HepG2 (cell line): ENCODE data around the gene NEU4. TPM values are rescaled to one million over a fixed set of nuclear protein-coding genes. Genes with fewer than 3 reads are reported as not detected.

ENCODE experiments used
- ERF ChIP-seq: IDR thresholded peaks from 2 replicates; pipeline ENCODE4 v1.6.1; 2018; ENCODE audit warnings: missing biosample characterization, missing genetic modification reagents
- GABPB1 ChIP-seq: IDR thresholded peaks from 2 replicates; pipeline ENCODE4 v1.6.1; 2016; ENCODE audit warnings: mild to moderate bottlenecking, missing genetic modification reagents, moderate library complexity, missing compliant biosample characterization
- GFI1 ChIP-seq: sonication (generic); formaldehyde crosslinking; IDR thresholded peaks from 2 replicates; pipeline ENCODE4 v1.5.0; 2020; ENCODE audit warnings: missing genetic modification reagents, mild to moderate bottlenecking, borderline replicate concordance
- HNF4A ChIP-seq: sonication (generic); formaldehyde crosslinking; IDR thresholded peaks from 2 replicates; pipeline ENCODE4 v1.4.0; 2020; ENCODE audit warnings: missing genetic modification reagents
- HOXD1 ChIP-seq: sonication (generic); formaldehyde crosslinking; IDR thresholded peaks from 2 replicates; pipeline ENCODE4 v1.5.0; 2020; ENCODE audit warnings: missing genetic modification reagents
- IRF1 ChIP-seq: sonication (generic); formaldehyde crosslinking; IDR thresholded peaks from 2 replicates; pipeline ENCODE4 v1.4.0; 2020; ENCODE audit warnings: low read depth, mild to moderate bottlenecking, missing genetic modification reagents
- KDM3A ChIP-seq: IDR thresholded peaks from 2 replicates; pipeline ENCODE4 v1.6.1; 2018; ENCODE audit warnings: low read depth, missing compliant biosample characterization
- KLF13 ChIP-seq: sonication (generic); formaldehyde crosslinking; IDR thresholded peaks from 2 replicates; pipeline ENCODE4 v1.4.0; 2020; ENCODE audit warnings: mild to moderate bottlenecking, missing genetic modification reagents
- NR2F6 ChIP-seq, 2 experiments: IDR thresholded peaks; 2 replicates each; pipeline ENCODE4 v1.6.1; 2016; ENCODE audit warnings: antibody characterized with exemption in 1 of 2, mild to moderate bottlenecking in 1 of 2
- RBFOX2 ChIP-seq: fragments of 200-400 bp; formaldehyde crosslinking; IDR thresholded peaks from 2 replicates; pipeline ENCODE4 v1.6.1; 2017; ENCODE audit warnings: low read depth, mild to moderate bottlenecking, low read length
- SAP130 ChIP-seq: IDR thresholded peaks from 2 replicates; pipeline ENCODE4 v1.6.1; 2016; ENCODE audit warnings: low read depth
- SP5 ChIP-seq: IDR thresholded peaks from 2 replicates; pipeline ENCODE4 v1.6.1; 2016; ENCODE audit warnings: low read depth, borderline replicate concordance
- THAP8 ChIP-seq: sonication (generic); formaldehyde crosslinking; IDR thresholded peaks from 2 replicates; pipeline ENCODE4 v1.5.1; 2020; ENCODE audit warnings: missing genetic modification reagents, mild to moderate bottlenecking, borderline replicate concordance
- ZBTB38 ChIP-seq: sonication (generic); formaldehyde crosslinking; IDR thresholded peaks from 2 replicates; pipeline ENCODE4 v1.5.1; 2020; ENCODE audit warnings: mild to moderate bottlenecking, missing genetic modification reagents
- ZBTB7A ChIP-seq: sonication (generic); formaldehyde crosslinking; IDR thresholded peaks from 2 replicates; pipeline ENCODE4 v1.8.0; 2022; ENCODE audit warnings: mild to moderate bottlenecking, missing genetic modification reagents
- ZFX ChIP-seq: sonication (generic); formaldehyde crosslinking; IDR thresholded peaks from 2 replicates; pipeline ENCODE4 v1.4.0; 2020; ENCODE audit warnings: mild to moderate bottlenecking, low read depth, missing genetic modification reagents, moderate library complexity
- ZMYM3 ChIP-seq: sonication (generic); formaldehyde crosslinking; IDR thresholded peaks from 2 replicates; pipeline ENCODE4 v1.5.1; 2020; ENCODE audit warnings: mild to moderate bottlenecking, missing genetic modification reagents
- ZNF451 ChIP-seq: sonication (generic); formaldehyde crosslinking; IDR thresholded peaks from 2 replicates; pipeline ENCODE4 v1.5.0; 2020; ENCODE audit warnings: mild to moderate bottlenecking, missing genetic modification reagents
- ZNF501 ChIP-seq: sonication (generic); formaldehyde crosslinking; IDR thresholded peaks from 2 replicates; pipeline ENCODE4 v1.5.1; 2020; ENCODE audit warnings: mild to moderate bottlenecking, moderate library complexity, missing genetic modification reagents
- ZNF687 ChIP-seq: sonication (generic); formaldehyde crosslinking; IDR thresholded peaks from 2 replicates; pipeline ENCODE4 v1.5.1; 2020; ENCODE audit warnings: mild to moderate bottlenecking, missing genetic modification reagents, moderate library complexity
- ZNF768 ChIP-seq: sonication (generic); formaldehyde crosslinking; IDR thresholded peaks from 2 replicates; pipeline ENCODE4 v1.4.0; 2020; ENCODE audit warnings: missing genetic modification reagents
- ZNF776 ChIP-seq: sonication (generic); formaldehyde crosslinking; IDR thresholded peaks from 2 replicates; pipeline ENCODE4 v1.4.0; 2020; ENCODE audit warnings: mild to moderate bottlenecking, missing genetic modification reagents
- ZNF839 ChIP-seq: sonication (generic); formaldehyde crosslinking; IDR thresholded peaks from 2 replicates; pipeline ENCODE4 v1.4.0; 2020; ENCODE audit warnings: missing genetic modification reagents, mild to moderate bottlenecking, borderline replicate concordance
- ZSCAN25 ChIP-seq: sonication (generic); formaldehyde crosslinking; IDR thresholded peaks from 2 replicates; pipeline ENCODE4 v1.8.0; 2022; ENCODE audit warnings: mild to moderate bottlenecking, missing genetic modification reagents
- polyA plus RNA-seq, 8 experiments: library from polyadenylated mRNA; depleted of rRNA in 3 of 8; stranded (reverse) in 7 of 8; unstranded in 1 of 8; fragments of >200 nt; fragmentation: Illumina TruSeq in 4 of 8; extraction: Trizol in 4 of 8; gene quantifications; 2 replicates each; pipeline versions ENCODE4 v1.2.1 to v1.2.3, GENCODE V29; 2011 to 2016; ENCODE audit warnings: low read depth in 4 of 8, missing spikeins in 1 of 8, mixed read lengths in 1 of 8; ENCODE audit not compliant: insufficient read depth in 1 of 8
- total RNA-seq, 5 experiments: library from RNA; depleted of rRNA; stranded (reverse); fragments of >200 nt; fragmentation: Illumina TruSeq; extraction: Trizol; gene quantifications; 2 replicates each; pipeline ENCODE4 v1.2.3, GENCODE V29; 2016; ENCODE audit warnings: low read depth in 1 of 5

NEU4 gene
- total and polyA plus RNA-seq, 2 of the 13 experiments (the other 11 are each of a cell fraction or from before 2014, with no cell fraction given) = 53.5 to 107 TPM

- TF ChIP-seq ZNF687 (CRISPR knock-in tag) (peak; percentile 48; the same call in 1 of the 2 replicates), ZBTB7A (CRISPR knock-in tag) (no peak), GABPB1 (CRISPR knock-in tag) (peak; percentile 44), KLF13 (CRISPR knock-in tag) (no peak), ERF (0 out of 2 replicates have a peak, but pooled peaks have one; percentile 41), ZNF451 (CRISPR knock-in tag) (0 out of 2 replicates have a peak, but pooled peaks have one; percentile 33), KDM3A (CRISPR knock-in tag) (no peak), HOXD1 (0 out of 2 replicates have a peak, but pooled peaks have one; percentile 27), THAP8 (peak; percentile 41; the same call in 1 of the 2 replicates), ZNF768 (CRISPR knock-in tag) (0 out of 2 replicates have a peak, but pooled peaks have one; percentile 19), GFI1 (CRISPR knock-in tag) (peak; percentile 90), SAP130 (CRISPR knock-in tag) (peak; percentile 51), IRF1 (CRISPR knock-in tag) (no peak), ZFX (CRISPR knock-in tag) (peak; percentile 49), ZMYM3 (CRISPR knock-in tag) (peak; percentile 88), ZBTB38 (peak; percentile 96), ZSCAN25 (CRISPR knock-in tag) (peak; percentile 83), HNF4A (CRISPR knock-in tag) (0 out of 2 replicates have a peak, but pooled peaks have one; percentile 9), RBFOX2 (no peak), ZNF776 (CRISPR knock-in tag) (no peak), SP5 (CRISPR knock-in tag) (0 out of 2 replicates have a peak, but pooled peaks have one; percentile 26), ZNF839 (0 out of 2 replicates have a peak, but pooled peaks have one; percentile 40), ZNF501 (CRISPR knock-in tag) (0 out of 2 replicates have a peak, but pooled peaks have one; percentile 22), NR2F6 (IDR thresholded peaks at IDR 0.05) (no peak; the same call in 1 of the 2 replicates), NR2F6 (CRISPR knock-in tag; IDR thresholded peaks at IDR 0.05) (0 out of 2 replicates have a peak, but pooled peaks have one; percentile 13)
Measured at GRCh38 chr2:241817126-241817820, 8.3 kb downstream of the NEU4 start (continued).
